NCI-H82 treated with DMSO at 0.1 percent for 48 hours (cell line): ENCODE results near the gene SKOR1.
A peak's percentile ranks its signal among the peaks of the same experiment; 100 is the strongest.

Experiments
- DNase-seq: peaks from one replicate; lab custom pipeline; 2025; ENCODE audit not compliant: unreplicated experiment; lab: John Stamatoyannopoulos, UW

The SKOR1 gene

DNA sequence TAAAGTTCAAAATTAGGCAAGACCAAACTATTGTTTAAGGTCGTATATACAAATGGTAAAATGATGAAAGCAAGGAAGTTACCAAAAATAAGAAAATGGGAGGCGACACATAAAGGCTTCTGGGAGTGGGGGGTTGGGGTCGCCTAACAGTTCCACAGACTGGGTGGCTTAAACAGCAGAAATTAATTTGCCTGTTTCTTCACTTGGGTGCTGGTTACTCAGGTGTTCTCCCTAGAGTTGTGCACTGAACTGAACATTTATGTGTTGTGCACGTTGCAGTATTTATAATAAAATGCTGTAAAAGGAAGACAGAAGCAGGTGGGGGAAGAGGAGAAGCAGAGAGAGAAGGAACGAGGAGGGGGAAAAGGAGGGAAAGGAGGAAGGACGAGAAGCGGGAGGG, 25.0 kb downstream of the SKOR1 start:
- no peak for DNase-seq

- no peak for DNase-seq
Measured at GRCh38 chr15:67850994-67851571, 25.8 kb downstream of the SKOR1 start.

DNA sequence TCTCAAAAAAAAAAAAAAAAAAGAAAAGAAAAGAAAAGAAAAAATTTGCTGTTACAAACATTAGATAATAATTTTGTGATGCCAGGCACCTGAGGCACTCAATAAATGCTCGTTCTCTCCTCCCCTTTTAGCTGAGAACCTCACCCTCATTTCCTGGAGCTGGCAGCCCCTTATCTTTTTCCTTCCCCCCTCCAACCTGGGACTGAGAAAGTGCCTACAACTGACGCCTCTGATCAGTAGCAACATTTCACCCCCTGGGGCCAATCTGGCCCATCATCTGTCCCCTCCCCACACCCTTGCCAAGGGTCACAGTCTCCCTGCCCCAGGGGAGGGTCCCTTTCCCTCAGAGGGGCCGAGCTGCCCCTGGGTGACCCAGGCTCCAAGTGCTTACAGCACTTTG, 27.1 kb downstream of the SKOR1 start:
- no peak for DNase-seq

- DNase-seq, result no peak
Measured at GRCh38 chr15:67853454-67853853, 28.1 kb downstream of the SKOR1 start.

- no peak for DNase-seq
Measured at GRCh38 chr15:67854358-67854757, 29.0 kb downstream of the SKOR1 start.

DNA sequence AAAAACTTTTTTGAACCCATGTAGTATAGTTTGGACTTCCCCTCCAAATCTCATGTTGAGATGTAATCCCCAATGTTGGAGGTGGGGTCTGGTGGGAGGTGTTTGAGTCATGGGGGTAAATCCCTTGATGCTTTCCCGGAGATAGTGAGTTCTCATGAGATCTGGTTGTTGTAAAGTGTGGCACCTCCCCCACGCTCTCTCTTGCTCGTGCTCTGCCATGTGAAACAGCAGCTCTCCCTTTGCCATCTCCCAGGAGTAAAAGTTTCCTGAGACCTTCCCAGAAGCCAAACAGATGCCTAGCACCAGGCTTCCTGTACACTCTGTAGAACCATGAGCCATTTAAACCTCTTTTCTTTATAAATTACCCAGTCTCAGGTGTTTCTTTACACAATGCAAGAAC, 30.5 kb downstream of the SKOR1 start:
- no peak for DNase-seq

DNA sequence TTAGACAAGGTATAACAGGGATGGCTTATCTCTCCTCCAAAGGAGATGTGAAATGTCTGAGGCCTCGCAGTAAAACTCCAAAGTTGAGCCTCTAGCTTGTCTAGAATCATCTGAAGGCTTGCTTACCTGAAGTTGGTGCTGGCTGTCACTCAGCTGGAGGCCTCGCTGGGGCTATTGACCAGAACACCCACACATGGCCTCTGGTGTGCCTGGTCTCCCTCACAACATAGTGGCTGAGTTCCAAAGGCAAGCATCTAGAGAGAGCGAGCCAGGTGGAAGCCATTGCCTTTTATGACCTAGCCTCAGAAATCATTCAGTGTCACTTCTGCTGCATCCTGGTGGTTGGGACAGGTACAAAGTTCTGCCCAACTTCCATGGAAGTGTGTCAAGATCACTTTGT, 31.9 kb downstream of the SKOR1 start:
- no peak for DNase-seq

GRCh38 chr15:67859331-67859946, 34.1 kb downstream of the SKOR1 start:
- no peak for DNase-seq

DNA sequence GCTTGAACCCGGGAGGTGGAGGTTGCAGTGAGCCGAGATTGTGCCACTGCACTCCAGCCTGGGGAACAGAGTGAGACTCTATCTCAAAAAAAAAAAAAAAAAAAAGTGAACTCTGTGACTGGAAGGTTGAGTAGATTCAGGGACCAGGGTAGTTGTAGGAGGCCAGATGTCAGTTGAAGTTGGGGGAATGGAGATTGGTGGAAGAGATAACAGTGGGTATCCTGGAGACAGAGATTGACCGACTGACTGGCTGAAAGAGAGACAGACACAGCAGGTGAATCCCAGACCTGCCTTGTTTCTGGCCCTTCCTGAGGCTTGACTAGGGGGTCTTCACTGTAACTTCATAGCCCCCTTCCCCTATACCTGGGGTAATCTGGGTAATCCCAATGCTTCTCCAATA, 36.7 kb downstream of the SKOR1 start:
- no peak for DNase-seq

- DNase-seq, result no peak
Measured at GRCh38 chr15:67862750-67863441, 37.6 kb downstream of the SKOR1 start.

- DNase-seq, result peak; percentile 23
Measured at GRCh38 chr15:67863442-67863987, 38.2 kb downstream of the SKOR1 start.

- no peak for DNase-seq
Measured at GRCh38 chr15:67865331-67865730, 40.0 kb downstream of the SKOR1 start.

GRCh38 chr15:67865766-67866165, 40.5 kb downstream of the SKOR1 start:
- DNase-seq, result no peak

- DNase-seq, result no peak
Measured at GRCh38 chr15:67869701-67870100, 44.4 kb downstream of the SKOR1 start.

GRCh38 chr15:67870868-67871408, 45.6 kb downstream of the SKOR1 start:
- DNase-seq, result no peak

DNA sequence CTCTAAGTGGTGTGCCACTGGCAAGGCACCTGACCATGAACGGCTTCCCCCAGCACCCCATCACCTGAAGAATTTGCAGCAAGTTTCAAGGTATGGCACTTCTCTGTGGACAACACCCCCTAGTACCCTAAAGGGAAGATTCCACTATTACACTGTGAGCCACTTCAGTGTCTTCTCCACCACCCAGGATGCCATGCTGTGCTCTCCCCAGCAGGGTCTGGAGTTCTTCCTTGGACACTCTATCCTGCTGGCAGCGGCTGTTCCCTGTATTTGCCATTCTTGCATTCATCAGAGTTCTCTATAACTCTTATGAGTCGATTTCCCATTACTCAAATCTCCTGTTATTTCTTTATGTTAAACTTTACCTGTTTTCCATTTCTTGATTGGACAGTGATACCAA, 48.5 kb downstream of the SKOR1 start:
- DNase-seq, result no peak

GRCh38 chr15:67878712-67879206, 53.5 kb downstream of the SKOR1 start:
- no peak for DNase-seq

DNA sequence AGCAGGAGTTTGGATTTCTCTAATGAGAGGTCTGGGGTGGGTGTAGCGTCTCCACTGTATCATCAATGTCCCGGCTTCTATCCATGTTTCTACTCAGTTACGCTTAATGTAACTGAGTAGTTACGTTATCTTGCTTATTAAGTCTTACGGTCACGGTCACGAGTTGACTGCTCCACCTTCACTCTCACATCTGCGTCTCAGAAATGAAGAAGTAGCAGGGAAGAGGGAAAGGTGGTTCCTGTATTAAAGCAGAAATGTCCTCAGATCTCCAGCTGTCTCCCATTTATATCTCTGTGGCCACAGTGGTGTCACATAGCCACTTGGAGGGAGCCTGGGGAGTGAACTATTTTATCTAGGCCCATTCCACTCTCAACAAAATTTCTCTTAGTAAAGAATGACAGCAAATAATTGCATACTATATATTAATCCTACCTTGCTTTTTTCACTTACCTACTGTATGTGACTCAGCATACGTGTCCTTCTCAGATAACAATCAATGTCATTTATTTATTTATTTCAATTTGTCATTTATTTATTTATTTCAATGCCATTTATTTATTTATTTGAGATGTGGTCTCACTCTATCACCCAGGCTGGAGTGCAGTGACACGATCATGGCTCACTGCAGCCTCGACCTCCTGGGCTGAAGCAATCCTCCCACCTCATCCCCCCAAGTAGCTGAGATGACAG, 54.3 kb downstream of the SKOR1 start:
- DNase-seq, result no peak

DNA sequence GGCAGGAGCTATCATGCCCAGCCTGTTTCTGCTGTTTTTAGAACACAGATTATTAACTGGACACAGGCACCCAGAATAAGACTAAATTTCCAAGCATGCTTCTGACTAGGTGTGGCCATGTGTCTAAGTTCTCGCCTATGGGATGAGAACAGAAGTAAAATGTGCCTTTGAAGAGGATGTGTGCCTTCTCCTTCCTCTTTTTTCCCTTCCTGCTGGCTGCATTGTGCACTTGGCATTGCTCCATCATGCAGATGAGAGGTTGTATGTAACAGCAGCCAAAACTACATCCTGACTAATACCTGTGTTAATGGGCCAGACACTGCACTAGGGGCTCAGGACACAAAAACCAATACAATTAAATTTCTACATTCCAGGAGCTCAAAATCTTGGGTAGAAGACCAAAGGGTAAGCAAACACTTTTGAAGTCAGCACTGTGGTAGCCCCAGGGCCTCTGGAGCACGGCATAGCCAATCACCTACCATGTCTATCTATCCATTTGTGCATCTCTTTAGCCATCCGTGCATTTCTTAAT, 55.4 kb downstream of the SKOR1 start:
- no peak for DNase-seq

DNA sequence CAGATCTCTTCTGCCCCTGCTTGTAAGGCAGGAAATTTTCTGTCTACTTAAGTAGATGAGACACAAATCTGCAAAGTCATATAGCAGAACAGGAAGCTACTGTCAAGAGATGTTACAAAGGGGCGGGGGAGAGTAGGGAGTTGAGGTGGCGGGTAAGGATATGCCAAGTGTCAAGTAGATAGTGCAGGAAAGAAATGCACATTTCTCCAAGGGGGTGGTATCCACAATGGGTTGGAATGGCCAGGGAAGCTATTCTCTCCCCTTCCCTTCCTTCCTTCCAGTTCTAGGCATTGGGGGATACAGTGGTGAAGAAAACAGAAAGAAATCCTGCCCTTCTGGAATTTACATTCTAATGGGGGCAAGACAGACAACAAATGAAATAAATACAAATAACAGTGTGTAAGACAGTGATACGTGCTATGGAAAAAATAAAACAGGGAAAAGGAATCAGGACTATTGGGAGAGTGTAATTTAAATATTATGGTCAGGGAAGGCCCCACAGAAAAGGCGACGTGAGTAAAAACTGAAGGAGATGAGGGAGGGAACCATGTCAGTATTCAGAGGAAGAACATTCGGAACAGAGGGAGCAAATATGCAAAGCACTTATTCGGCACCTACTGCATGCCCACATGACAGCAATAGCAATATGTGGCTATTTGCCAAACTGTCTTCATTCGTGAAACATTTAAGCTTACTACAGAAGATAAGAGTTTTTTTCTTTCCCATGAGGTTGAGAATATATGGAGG, 57.4 kb downstream of the SKOR1 start:
- DNase-seq, result no peak
